HG03378 (cell line): ENCODE results near the gene SMYD3.

Source experiments
- ATAC-seq: cut with Tn5 transposase; IDR thresholded peaks from one replicate; pipeline ENCODE4 v1.9.1; 2021; ENCODE audit warnings: mild to moderate bottlenecking, moderate library complexity; ENCODE audit not compliant: unreplicated experiment

SMYD3 gene

GRCh38 chr1:245860657-245861544, 646.2 kb downstream of the SMYD3 start:
- no peak for ATAC-seq

GRCh38 chr1:245859493-245860114, 647.5 kb downstream of the SMYD3 start:
- no peak for ATAC-seq

GRCh38 chr1:245858722-245859492, 648.2 kb downstream of the SMYD3 start:
- ATAC-seq: no peak

DNA sequence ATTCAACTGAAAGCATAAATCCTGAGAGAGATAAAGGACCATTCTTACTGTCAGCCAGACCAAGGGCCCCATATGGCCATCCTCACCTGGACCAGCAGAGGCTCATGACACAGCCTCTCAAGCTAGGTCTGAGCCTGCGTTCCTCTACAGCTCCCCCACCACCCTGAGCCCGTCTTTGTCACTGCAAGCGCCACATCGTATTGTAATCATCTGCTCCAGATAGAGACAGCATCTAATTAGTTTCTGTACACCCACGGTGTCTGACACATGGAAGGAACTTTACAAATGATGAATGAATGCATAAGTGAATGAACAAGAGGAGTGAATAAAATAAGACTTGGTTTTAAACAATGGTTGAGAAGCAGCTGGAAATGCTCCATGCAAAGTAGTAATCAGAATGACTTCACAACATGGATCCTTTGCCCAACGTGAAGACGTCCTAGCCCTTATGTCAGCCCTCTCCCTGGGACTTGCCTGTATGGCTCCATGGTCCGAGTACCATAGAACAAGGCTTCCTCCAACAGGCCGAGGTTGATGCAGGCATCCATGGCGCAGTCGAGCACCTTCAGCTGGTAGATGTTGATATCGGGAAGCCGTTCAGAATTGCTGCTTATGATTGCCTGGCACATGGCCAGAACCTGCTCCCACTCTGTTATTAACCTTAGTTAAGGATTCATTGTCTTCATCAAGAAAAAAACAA, 648.9 kb downstream of the SMYD3 start:
- no peak for ATAC-seq

- ATAC-seq: no peak
These were observed 650.0 kb downstream of the SMYD3 start for GRCh38 chr1:245856944-245857531.

DNA sequence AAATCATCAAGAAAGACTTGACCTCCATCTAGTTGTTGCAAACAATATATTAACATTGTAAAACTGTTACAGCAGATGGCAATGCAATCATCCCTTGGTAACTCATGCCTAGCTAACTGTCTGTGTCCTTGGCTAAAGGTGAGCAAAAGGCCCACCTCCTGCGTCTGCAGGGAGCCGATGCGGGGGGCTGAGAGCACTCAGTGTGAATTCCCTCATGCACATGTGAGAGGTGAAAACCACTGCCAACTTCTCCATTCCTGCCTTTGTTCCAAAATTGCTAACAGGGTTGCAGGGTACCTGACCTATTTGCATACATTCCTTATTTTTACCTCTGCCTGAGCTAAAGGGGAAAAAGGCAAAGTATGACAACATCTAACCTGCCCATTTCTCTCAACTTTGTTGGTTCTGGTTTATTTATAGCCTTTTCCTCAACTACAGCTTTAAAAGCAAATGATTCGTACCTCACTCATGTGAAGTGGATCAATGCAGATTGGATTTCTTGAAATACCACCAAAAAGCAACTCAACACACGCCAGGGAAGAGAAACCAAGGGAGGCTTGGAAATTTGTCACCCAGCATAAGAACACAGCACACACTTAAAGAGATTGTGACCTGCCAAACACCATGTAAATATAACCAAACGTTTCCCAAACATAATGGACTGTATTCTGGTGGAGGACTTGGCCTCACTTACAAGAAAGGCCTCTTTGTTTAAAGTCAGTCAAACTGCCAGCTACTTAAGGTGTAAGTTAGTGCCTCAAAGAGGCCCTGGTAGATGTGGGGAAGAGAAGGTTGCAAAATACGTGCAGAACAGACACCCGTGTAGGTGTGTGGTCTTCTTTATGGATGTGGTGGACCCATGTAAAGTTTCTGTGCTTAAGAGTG, 651.0 kb downstream of the SMYD3 start:
- no peak for ATAC-seq

- ATAC-seq: no peak
These were observed 653.8 kb downstream of the SMYD3 start for GRCh38 chr1:245853291-245853690.

- no peak for ATAC-seq
These were observed 664.0 kb downstream of the SMYD3 start for GRCh38 chr1:245843101-245843500.

- ATAC-seq: no peak
These were observed 665.0 kb downstream of the SMYD3 start for GRCh38 chr1:245842106-245842505.

GRCh38 chr1:245840971-245841370, 666.1 kb downstream of the SMYD3 start:
- no peak for ATAC-seq

DNA sequence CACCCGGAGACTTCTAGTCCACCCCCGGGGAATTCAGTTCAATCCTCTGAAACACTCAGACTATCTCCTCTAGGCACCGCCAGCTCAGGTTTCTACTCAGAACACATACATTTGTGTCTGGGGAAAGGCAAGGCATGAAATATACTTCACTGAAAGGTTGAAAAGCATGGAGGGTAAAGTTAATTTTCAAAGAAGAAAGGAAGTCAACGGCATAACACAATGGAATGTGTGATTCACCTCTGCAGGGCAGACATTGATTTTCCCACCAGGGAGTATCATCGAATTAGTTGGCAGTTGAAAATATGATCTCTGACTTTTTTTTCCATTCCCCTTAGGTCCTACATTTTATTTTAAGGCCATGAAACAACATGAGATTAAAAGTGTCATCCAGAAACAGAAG, 669.4 kb downstream of the SMYD3 start:
- ATAC-seq: no peak

- no peak for ATAC-seq
These were observed 671.7 kb downstream of the SMYD3 start for GRCh38 chr1:245835386-245835785.

DNA sequence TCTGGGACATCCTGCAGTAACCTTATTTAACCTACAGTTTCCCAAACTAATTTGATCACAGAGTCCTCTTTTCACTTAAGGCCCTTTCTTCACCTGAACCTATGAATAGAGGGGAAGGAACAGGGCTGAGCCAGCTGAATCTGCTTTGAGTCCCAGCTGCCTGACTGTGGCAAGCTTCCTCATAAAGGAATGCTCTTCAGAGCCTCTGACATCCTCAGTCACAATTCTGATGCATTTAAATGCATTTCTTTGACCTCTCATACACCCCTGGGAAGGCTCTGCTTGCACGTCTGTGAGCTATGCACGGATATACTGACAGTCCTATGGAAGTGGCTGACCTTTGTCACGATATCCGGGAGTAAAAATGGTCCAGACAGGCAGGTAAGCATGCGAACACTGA, 673.1 kb downstream of the SMYD3 start:
- ATAC-seq: no peak

DNA sequence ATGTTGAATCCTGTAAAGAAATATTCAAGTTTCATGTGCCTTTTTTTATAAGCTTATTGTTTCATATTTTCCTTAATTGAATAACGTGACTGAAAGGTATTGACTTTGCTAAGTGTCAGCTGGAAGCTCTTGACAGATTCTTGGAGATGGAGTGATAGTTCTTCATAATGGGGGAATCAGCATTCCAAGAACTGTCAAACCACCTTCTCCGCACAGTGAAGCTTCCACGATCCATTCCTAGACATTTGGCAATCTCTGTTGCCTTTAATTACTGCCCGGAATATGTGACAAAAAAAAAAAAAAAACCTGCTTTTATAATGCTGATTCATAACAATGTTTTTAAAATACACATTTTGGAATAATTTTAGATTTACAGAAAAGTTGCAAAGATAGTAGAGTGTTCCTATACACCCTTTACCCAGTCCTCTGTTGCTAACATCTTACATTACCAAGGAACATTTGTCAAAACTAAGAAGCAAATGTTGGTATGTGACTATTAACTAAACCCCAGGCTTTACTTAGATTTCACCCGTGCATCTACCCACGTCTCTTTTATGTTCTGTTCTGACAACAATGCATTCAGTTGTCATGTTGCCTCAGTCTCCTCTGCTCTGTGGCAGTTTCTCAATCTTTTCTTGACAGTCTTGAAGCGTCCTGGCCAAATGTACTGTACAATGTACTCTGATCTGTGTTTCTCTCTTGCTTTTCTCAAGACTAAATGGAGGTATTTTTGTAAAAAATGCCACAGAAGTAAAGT, 674.1 kb downstream of the SMYD3 start:
- no peak for ATAC-seq

GRCh38 chr1:245831518-245831917, 675.6 kb downstream of the SMYD3 start:
- no peak for ATAC-seq

DNA sequence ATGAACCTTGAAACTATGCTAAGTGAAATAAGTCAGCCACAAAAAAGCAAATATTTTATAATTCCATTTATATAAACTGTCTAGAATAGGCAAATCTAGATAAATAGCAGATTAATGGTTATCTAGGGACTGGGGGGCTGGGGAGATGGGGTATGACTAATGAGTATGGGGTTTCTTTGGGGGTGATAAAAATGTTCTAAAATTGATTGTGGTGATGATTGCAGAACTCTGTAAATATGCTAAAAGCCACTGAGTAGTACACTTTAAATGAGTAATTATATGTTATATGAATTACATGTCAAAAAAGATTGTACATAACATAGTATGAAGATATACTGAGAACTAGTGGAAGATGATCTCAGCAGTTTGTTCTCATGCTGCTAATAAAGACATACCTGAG, 677.3 kb downstream of the SMYD3 start:
- no peak for ATAC-seq

- no peak for ATAC-seq
These were observed 677.9 kb downstream of the SMYD3 start for GRCh38 chr1:245829194-245829593.

- no peak for ATAC-seq
These were observed 679.8 kb downstream of the SMYD3 start for GRCh38 chr1:245827301-245827700.
